Measurements from ENCODE around the gene PPM1E.

DNA sequence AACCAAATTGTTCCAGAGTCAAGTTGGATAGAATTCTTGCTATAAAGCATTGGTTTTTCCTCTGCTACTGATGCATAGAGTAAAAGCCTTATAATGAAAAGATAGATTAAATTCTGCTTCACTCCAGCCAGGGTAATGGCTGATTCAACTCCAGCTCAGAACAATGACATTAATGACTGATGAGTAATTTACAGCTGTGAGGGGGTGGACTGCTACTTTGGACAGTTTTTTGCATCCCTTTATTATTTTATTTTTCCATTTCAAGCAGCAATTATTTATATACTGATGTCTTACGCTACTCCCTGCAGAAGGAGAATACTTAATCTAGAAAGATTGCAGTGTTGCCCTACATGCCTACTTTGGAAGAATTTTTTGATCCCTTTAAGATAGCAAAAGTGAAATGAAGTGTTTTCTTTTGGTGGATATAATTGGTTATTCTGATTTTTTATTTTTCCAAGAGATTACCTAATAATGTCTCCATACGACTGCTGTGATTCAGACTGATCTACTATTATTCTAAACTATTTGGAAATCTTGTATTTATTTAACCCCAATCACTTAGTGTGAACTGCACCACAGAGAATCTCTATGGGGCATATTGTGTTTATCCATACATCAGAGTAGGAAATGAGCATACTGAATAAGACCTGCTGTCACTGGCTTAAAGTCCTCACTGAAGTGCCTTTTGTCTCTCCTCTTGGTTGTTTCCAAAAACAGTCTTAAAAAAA lies 201.5 kb downstream of the PPM1E start:
- TF ChIP-seq SUZ12 (IDR thresholded peaks at IDR 0.05; ENCODE audit: extremely low read depth, insufficient read depth, insufficient read length) (no peak), YY1 (IDR thresholded peaks at IDR 0.05; ENCODE audit: insufficient read depth, insufficient read length) (no peak)

Measured in NT2/D1 (cell line).